GM23338 (cell line): Measurements from ENCODE around the gene AKIRIN1. TPM values are rescaled to one million over a fixed set of nuclear protein-coding genes. Genes with fewer than 3 reads are reported as not detected.
"Not testable (repeated sequence)": the region's sequence is repeated elsewhere in the genome, so short reads cannot be mapped to it uniquely, and the experiment has no call there.

Experiments
- ATAC-seq: fragments of 200-7000 bp; cut with Tn5 transposase; 3 replicates; pipeline ENCODE4 v1.9.1; 2020
- DNase-seq: peaks from one replicate; pipeline ENCODE4 v3.0.0-alpha.2; 2015; ENCODE audit warnings: low spot score
- H2AFZ ChIP-seq: fragments of 200-600 bp; sonication (generic); 2 replicates; pipeline ENCODE4 v1.8.0; 2016; ENCODE audit warnings: antibody characterized with exemption, mild to moderate bottlenecking, moderate library complexity
- H3F3A ChIP-seq: fragments of 200-600 bp; sonication (generic); replicated peaks from 2 replicates; pipeline ENCODE4 v1.8.0; 2017; ENCODE audit warnings: antibody characterized with exemption, mixed run types, low read depth
- H3K27ac ChIP-seq: fragments of 200-600 bp; sonication (generic); 2 replicates; pipeline ENCODE4 v1.6.1; 2016; ENCODE audit warnings: low read depth
- H3K27me3 ChIP-seq: fragments of 200-600 bp; sonication (generic); 2 replicates; pipeline ENCODE4 v1.8.0; 2016; ENCODE audit warnings: mild to moderate bottlenecking, mixed run types, moderate library complexity; ENCODE audit not compliant: insufficient read depth
- H3K36me3 ChIP-seq: fragments of 200-600 bp; sonication (generic); 2 replicates; pipeline ENCODE4 v1.8.0; 2016; ENCODE audit warnings: mild to moderate bottlenecking; ENCODE audit not compliant: insufficient read depth
- H3K4me1 ChIP-seq: fragments of 200-600 bp; sonication (generic); 2 replicates; pipeline ENCODE4 v1.8.0; 2016; ENCODE audit warnings: mild to moderate bottlenecking, moderate library complexity; ENCODE audit not compliant: insufficient read depth
- H3K4me2 ChIP-seq: fragments of 200-600 bp; sonication (generic); 2 replicates; pipeline ENCODE4 v1.7.1; 2017; ENCODE audit warnings: mixed run types
- H3K4me3 ChIP-seq: fragments of 200-600 bp; sonication (generic); 2 replicates; pipeline ENCODE4 v1.6.1; 2016; ENCODE audit warnings: mixed run types
- H3K79me2 ChIP-seq: fragments of 200-600 bp; sonication (generic); replicated peaks from 2 replicates; pipeline ENCODE4 v1.8.0; 2017; ENCODE audit warnings: mild to moderate bottlenecking; ENCODE audit not compliant: insufficient read depth
- H3K9me2 ChIP-seq: fragments of 200-600 bp; sonication (generic); 2 replicates; pipeline ENCODE4 v1.8.0; 2017; ENCODE audit not compliant: insufficient read depth
- H4K20me1 ChIP-seq: fragments of 200-600 bp; sonication (generic); replicated peaks from 2 replicates; pipeline ENCODE4 v1.8.0; 2017; ENCODE audit warnings: mild to moderate bottlenecking; ENCODE audit not compliant: insufficient read depth
- H3K27ac Mint-ChIP-seq: 2 replicates; pipeline ENCODE4 v1.8.0; 2020; ENCODE audit warnings: inconsistent platforms, mild to moderate bottlenecking, moderate library complexity, mixed read lengths
- H3K27me3 Mint-ChIP-seq: 3 replicates; pipeline ENCODE4 v1.8.0; 2022; ENCODE audit warnings: low read depth, mild to moderate bottlenecking, moderate library complexity, mixed read lengths, inconsistent platforms; ENCODE audit not compliant: insufficient read depth, poor library complexity
- H3K36me3 Mint-ChIP-seq: 3 replicates; pipeline ENCODE4 v1.8.0; 2021; ENCODE audit warnings: low read depth, mild to moderate bottlenecking, inconsistent platforms, moderate library complexity, mixed read lengths
- H3K4me1 Mint-ChIP-seq: 3 replicates; pipeline ENCODE4 v1.8.0; 2020; ENCODE audit warnings: mild to moderate bottlenecking, inconsistent platforms, mixed read lengths
- H3K4me3 Mint-ChIP-seq: 3 replicates; pipeline ENCODE4 v1.8.0; 2021; ENCODE audit warnings: moderate library complexity, mild to moderate bottlenecking, inconsistent platforms, mixed read lengths
- H3K9me3 Mint-ChIP-seq: 3 replicates; pipeline ENCODE4 v1.8.0; 2020; ENCODE audit warnings: moderate library complexity, mild to moderate bottlenecking, inconsistent platforms, mixed read lengths
- EZH2phosphoT487 ChIP-seq: fragments of 200-600 bp; sonication (generic); IDR thresholded peaks from one replicate; pipeline ENCODE4 v1.8.1; 2018; ENCODE audit warnings: antibody characterized with exemption; ENCODE audit not compliant: unreplicated experiment
- NANOG ChIP-seq: IDR thresholded peaks from 2 replicates; pipeline ENCODE4 v1.6.1; 2016; ENCODE audit warnings: antibody characterized with exemption, borderline replicate concordance
- STAT1 ChIP-seq: IDR thresholded peaks from one replicate; pipeline ENCODE4 v1.6.1; 2016; ENCODE audit warnings: antibody characterized with exemption; ENCODE audit not compliant: unreplicated experiment
- ZNF114 ChIP-seq: fragments of 250-450 bp; sonication (Bioruptor Pico); IDR thresholded peaks from 2 replicates; pipeline ENCODE4 v1.5.0; 2020; ENCODE audit warnings: mild to moderate bottlenecking, moderate library complexity
- ZNF331 ChIP-seq: fragments of 250-450 bp; sonication (Bioruptor Pico); IDR thresholded peaks from 2 replicates; pipeline ENCODE4 v1.5.0; 2020; ENCODE audit warnings: low read depth, mild to moderate bottlenecking, moderate library complexity
- polyA plus RNA-seq: library from polyadenylated mRNA; unstranded; fragments of >200 nt; fragmentation: Nextera tagmentation; extraction: Ambion mirVana; gene quantifications from 2 replicates; pipeline ENCODE4 v1.2.1, GENCODE V29; 2016
- total RNA-seq: library from RNA; depleted of rRNA; stranded (reverse); fragments of >200 nt; shearing (Covaris generic); gene quantifications from 2 replicates; pipeline ENCODE4 v1.2.3, GENCODE V29; 2014
- TF ChIP-seq, protein P1 (sequence below), 2 experiments: fragments of 200-600 bp in 1 of 2; sonication (generic) in 1 of 2; conservative IDR thresholded peaks; 2 replicates each; pipeline versions ENCODE4 v1.5.1 to v1.6.1; 2016 to 2017; ENCODE audit warnings: antibody characterized with exemption in 2 of 2, low read depth in 2 of 2, mild to moderate bottlenecking in 2 of 2, moderate library complexity in 1 of 2

AKIRIN1 gene
- total and polyA plus RNA-seq, 2 experiments from 2014 or later: 162 to 254 TPM

DNA sequence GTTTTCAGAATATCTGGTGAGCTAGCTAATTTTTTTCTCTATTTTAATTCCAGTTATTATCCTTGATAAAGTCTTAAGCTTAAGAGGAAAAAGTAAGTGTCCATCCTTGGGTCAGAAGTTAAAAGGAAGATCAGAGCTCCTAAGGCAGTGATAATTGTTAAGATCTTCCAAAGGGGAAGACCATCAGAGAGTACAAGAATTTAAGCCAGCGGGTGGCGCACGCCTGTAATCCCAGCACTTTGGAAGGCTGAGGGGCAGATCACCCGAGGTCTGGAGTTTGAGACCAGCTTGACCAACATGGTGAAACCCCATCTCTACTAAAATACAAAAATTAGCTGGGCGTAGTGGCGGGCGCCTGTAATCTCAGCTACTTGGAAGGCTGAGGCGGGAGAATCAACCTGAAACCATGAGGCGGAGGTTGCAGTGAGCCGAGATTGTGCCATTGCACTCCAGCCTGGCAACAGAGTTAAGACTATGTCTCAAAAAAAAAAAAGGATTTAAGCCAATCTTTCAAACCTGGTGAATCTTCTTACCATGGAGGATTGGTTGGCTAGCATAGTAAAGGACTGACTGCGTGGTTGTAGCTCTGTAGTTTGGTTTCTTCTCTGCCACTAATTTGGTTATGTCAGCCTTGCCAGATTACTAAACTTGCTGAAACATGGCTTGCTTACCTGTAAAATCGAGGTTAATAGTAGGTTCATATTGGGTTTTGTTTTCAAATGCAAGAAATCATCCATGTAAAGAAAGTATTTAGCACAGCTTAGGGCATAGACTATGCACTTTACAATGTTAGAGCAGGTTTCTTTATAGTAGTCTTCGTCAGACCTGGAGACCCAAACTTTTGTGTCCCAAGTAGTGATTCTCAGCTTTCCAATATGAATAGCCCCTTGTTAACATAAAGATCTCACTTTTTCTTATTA is 15.9 kb downstream of the AKIRIN1 start:
- peaks cover 23% of the 10 kb centered on the region for H3F3A ChIP-seq

DNA sequence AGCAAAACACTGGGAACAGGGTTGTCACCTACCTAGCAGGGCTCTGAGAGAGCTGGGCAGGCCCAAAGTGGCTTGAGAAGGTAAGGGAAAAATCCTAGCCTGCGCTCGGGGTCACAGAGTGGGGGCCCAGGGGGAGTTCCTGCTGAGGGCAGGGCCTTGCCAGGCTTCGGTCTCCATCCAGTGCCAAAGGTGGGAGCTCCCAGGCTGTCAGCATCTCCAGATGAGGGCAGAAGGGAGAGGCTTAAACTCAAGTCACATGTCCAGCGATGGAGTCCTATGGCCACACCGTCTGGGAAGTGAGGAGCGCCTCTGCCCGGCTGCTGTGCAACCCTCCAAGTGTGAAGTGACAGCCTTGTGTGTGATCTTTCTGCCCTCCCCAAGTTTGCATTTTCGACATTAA is 23.9 kb downstream of the AKIRIN1 start:
- not testable (repeated sequence) for H3K36me3 ChIP-seq, H4K20me1 ChIP-seq, H3K4me3 Mint-ChIP-seq, H3K9me2 ChIP-seq, H3K79me2 ChIP-seq, H3K27me3 Mint-ChIP-seq, DNase-seq, H3K9me3 Mint-ChIP-seq, H3K4me3 ChIP-seq, H3K27me3 ChIP-seq, H2AFZ ChIP-seq, H3K4me2 ChIP-seq
- Histone ChIP-seq H3F3A (peaks cover 28% of the 10 kb centered on the region), H3K27ac (peak overlapping the region; percentile 84), H3K4me1 (peaks cover 24% of the 10 kb centered on the region)
- Mint-ChIP-seq H3K4me1 (peaks cover 28% of the 10 kb centered on the region), H3K27ac (0 out of 2 replicates have a peak overlapping the region, but pooled peaks have one; percentile 59), H3K36me3 (peaks cover 37% of the 10 kb centered on the region)
- TF ChIP-seq, protein P1, sequence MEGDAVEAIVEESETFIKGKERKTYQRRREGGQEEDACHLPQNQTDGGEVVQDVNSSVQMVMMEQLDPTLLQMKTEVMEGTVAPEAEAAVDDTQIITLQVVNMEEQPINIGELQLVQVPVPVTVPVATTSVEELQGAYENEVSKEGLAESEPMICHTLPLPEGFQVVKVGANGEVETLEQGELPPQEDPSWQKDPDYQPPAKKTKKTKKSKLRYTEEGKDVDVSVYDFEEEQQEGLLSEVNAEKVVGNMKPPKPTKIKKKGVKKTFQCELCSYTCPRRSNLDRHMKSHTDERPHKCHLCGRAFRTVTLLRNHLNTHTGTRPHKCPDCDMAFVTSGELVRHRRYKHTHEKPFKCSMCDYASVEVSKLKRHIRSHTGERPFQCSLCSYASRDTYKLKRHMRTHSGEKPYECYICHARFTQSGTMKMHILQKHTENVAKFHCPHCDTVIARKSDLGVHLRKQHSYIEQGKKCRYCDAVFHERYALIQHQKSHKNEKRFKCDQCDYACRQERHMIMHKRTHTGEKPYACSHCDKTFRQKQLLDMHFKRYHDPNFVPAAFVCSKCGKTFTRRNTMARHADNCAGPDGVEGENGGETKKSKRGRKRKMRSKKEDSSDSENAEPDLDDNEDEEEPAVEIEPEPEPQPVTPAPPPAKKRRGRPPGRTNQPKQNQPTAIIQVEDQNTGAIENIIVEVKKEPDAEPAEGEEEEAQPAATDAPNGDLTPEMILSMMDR (conservative IDR thresholded peaks at IDR 0.05; ENCODE audit: low read depth in 2 of 2): peak in 1 of 2 experiments; percentile 32; a peak in 1 of 4 replicates
- ATAC-seq: peak; percentile 7; the same call in 2 of the 3 replicates

More for the DNA sequence above, 15.9 kb downstream of the AKIRIN1 start:
- Histone ChIP-seq H3K36me3 (peaks cover 50% of the 10 kb centered on the region), H3K4me3 (no peak overlapping the region), H3K4me2 (0 out of 2 replicates have a peak overlapping the region, but pooled peaks have one; percentile 3), H3K27ac (peak overlapping the region; percentile 85), H4K20me1 (peaks cover 21% of the 10 kb centered on the region), H3K4me1 (peaks cover 52% of the 10 kb centered on the region), H3K9me2 (no peaks in the 10 kb centered on the region), H3K79me2 (peaks cover 19% of the 10 kb centered on the region), H2AFZ (no peak overlapping the region), H3K27me3 (no peaks in the 10 kb centered on the region)
- no peak for TF ChIP-seq NANOG
- TF ChIP-seq EZH2phosphoT487: no peak
- TF ChIP-seq ZNF114: no peak
- TF ChIP-seq STAT1: no peak
- TF ChIP-seq, protein P1 (conservative IDR thresholded peaks at IDR 0.05; ENCODE audit: low read depth in 2 of 2): peak; percentile 33 to 49; a peak in 3 of 4 replicates
- no peak for TF ChIP-seq ZNF331 (CRISPR knock-in tag)
- peak overlapping the region; percentile 23; the same call in 1 of the 3 replicates for H3K4me3 Mint-ChIP-seq
- H3K9me3 Mint-ChIP-seq: no peaks in the 10 kb centered on the region
- H3K36me3 Mint-ChIP-seq: peaks cover 97% of the 10 kb centered on the region
- H3K27ac Mint-ChIP-seq: peak overlapping the region; percentile 88
- peak; percentile 57 for DNase-seq
- peak; percentile 39 for ATAC-seq
- peaks cover 20% of the 10 kb centered on the region for H3K27me3 Mint-ChIP-seq
- peaks cover 48% of the 10 kb centered on the region for H3K4me1 Mint-ChIP-seq
